GM12878 (cell line): ENCODE measurements around the gene PTMA. TPM values are rescaled to one million over a fixed set of nuclear protein-coding genes. Genes with fewer than 3 reads are reported as not detected.

Source experiments
- ATAC-seq: fragments of 200-7000 bp; cut with Tn5 transposase; 3 replicates; pipeline ENCODE4 v1.9.1; 2020; ENCODE audit warnings: mild to moderate bottlenecking, moderate library complexity
- BruUV-seq: library from RNA; stranded (reverse); fragments of 400-500 nt; replicated peaks from 2 replicates; lab custom pipeline; 2021; lab: Mats Ljungman, UMichigan
- CTCF ChIA-PET: fragments of 300-600 bp; sonication (Branson Sonifier 250); formaldehyde crosslinking; extraction: SDS; loops from one replicate; lab custom pipeline; 2021; ENCODE audit warnings: inconsistent platforms; lab: Yijun Ruan, JAX
- POLR2A ChIA-PET: fragments of 350-600 bp; formaldehyde crosslinking; extraction: SDS; loops from one replicate; lab custom pipeline; 2021; ENCODE audit warnings: inconsistent platforms; lab: Charles Lee
- RAD21 ChIA-PET: fragments of 300-600 bp; sonication (Branson Sonifier 250); formaldehyde crosslinking; loops from one replicate; lab custom pipeline; 2023; ENCODE audit warnings: antibody characterized with exemption; ENCODE audit not compliant: unreplicated experiment; lab: Charles Lee
- SMC1A ChIA-PET: fragments of 300-600 bp; sonication (Branson Sonifier 250); formaldehyde crosslinking; loops from one replicate; lab custom pipeline; 2023; ENCODE audit not compliant: unreplicated experiment, uncharacterized antibody; lab: Charles Lee
- DNase-seq: peaks from one replicate; pipeline ENCODE4 v3.0.0-alpha.2; 2011; ENCODE audit warnings: low read depth, low spot score
- FAIRE-seq: peaks from 3 replicates; lab custom pipeline; 2011; peaks lifted over from hg19 to GRCh38; lab: Jason Lieb, UNC
- H2AFZ ChIP-seq: 2 replicates; pipeline ENCODE4 v1.6.0; 2011; ENCODE audit warnings: low read depth, low read length, control low read depth; ENCODE audit not compliant: control insufficient read depth
- H3K27ac ChIP-seq: 2 replicates; pipeline ENCODE4 v1.5.1; 2011; ENCODE audit warnings: control low read depth; ENCODE audit not compliant: control insufficient read depth, insufficient read depth
- H3K27me3 ChIP-seq, 2 experiments: replicated peaks in 1 of 2; 2 replicates each; pipeline versions ENCODE4 v1.6.0 to v1.6.1; 2011; ENCODE audit warnings: low read length in 1 of 2; ENCODE audit not compliant: control insufficient read depth in 2 of 2, insufficient read depth in 2 of 2
- H3K36me3 ChIP-seq, 2 experiments: 2 replicates each; pipeline ENCODE4 v1.5.1; 2011; ENCODE audit warnings: low read length in 1 of 2; ENCODE audit not compliant: control insufficient read depth in 2 of 2, insufficient read depth in 2 of 2
- H3K4me1 ChIP-seq: 2 replicates; pipeline ENCODE4 v1.6.1; 2011; ENCODE audit warnings: mild to moderate bottlenecking, low read length, moderate library complexity, mixed read lengths; ENCODE audit not compliant: control insufficient read depth, insufficient read depth
- H3K4me2 ChIP-seq: 2 replicates; pipeline ENCODE4 v1.6.0; 2011; ENCODE audit warnings: control low read depth; ENCODE audit not compliant: control insufficient read depth, insufficient read depth
- H3K4me3 ChIP-seq: fragments of 200-600 bp; sonication (generic); 2 replicates; pipeline ENCODE4 v1.5.1; 2016
- H3K79me2 ChIP-seq: 2 replicates; pipeline ENCODE4 v1.6.0; 2011; ENCODE audit warnings: low read length; ENCODE audit not compliant: control insufficient read depth, insufficient read depth
- H3K9ac ChIP-seq: 2 replicates; pipeline ENCODE4 v1.8.0; 2011; ENCODE audit warnings: low read length, control low read depth, mixed read lengths; ENCODE audit not compliant: control insufficient read depth, insufficient read depth
- H3K9me3 ChIP-seq: replicated peaks from 3 replicates; pipeline ENCODE4 v1.5.1; 2011; ENCODE audit warnings: mild to moderate bottlenecking, low read length; ENCODE audit not compliant: control insufficient read depth, insufficient read depth
- H4K20me1 ChIP-seq: 2 replicates; pipeline ENCODE4 v1.6.0; 2011; ENCODE audit not compliant: control insufficient read depth, insufficient read depth
- BCLAF1 ChIP-seq: fragments of 450-650 bp; IDR thresholded peaks from 2 replicates; pipeline ENCODE4 v1.6.1; 2017; ENCODE audit warnings: antibody characterized with exemption, mild to moderate bottlenecking, moderate library complexity
- CBX3 ChIP-seq: fragments of 200-600 bp; sonication (generic); IDR thresholded peaks from 2 replicates; pipeline ENCODE4 v1.6.1; 2016; ENCODE audit warnings: low read depth, borderline replicate concordance
- EGR1 ChIP-seq, 2 experiments: IDR thresholded peaks; 1 replicate in 1 of 2; 2 replicates in 1 of 2; pipeline ENCODE4 v1.6.1; 2011 to 2012; ENCODE audit warnings: low read depth in 2 of 2, low read length in 2 of 2, borderline replicate concordance in 1 of 2, mild to moderate bottlenecking in 1 of 2, moderate library complexity in 1 of 2
- EZH2 ChIP-seq: IDR thresholded peaks from 2 replicates; pipeline ENCODE4 v1.6.1; 2012; ENCODE audit warnings: low read depth, mild to moderate bottlenecking, control low read depth, inconsistent platforms, low read length, borderline replicate concordance; ENCODE audit not compliant: control insufficient read depth
- FOXM1 ChIP-seq: IDR thresholded peaks from 2 replicates; pipeline ENCODE4 v1.6.1; 2012; ENCODE audit warnings: low read depth, mild to moderate bottlenecking, inconsistent platforms, low read length, moderate library complexity
- MXI1 ChIP-seq: fragments of 150-350 bp; IDR thresholded peaks from 2 replicates; pipeline ENCODE4 v1.6.1; 2011; ENCODE audit warnings: low read depth, mild to moderate bottlenecking, inconsistent platforms, low read length, improper control_type of control experiment
- NFYB ChIP-seq: IDR thresholded peaks from 2 replicates; pipeline ENCODE4 v1.6.1; 2011; ENCODE audit warnings: low read depth, mild to moderate bottlenecking, low read length, improper control_type of control experiment, moderate library complexity; ENCODE audit not compliant: insufficient read depth
- NR2F1 ChIP-seq: fragments of 450-650 bp; conservative IDR thresholded peaks from 2 replicates; pipeline ENCODE4 v1.6.1; 2017; ENCODE audit warnings: mild to moderate bottlenecking
- PKNOX1 ChIP-seq: fragments of 450-650 bp; IDR thresholded peaks from 2 replicates; pipeline ENCODE4 v1.6.1; 2016; ENCODE audit warnings: mild to moderate bottlenecking
- SMAD1 ChIP-seq: fragments of 450-650 bp; IDR thresholded peaks from 2 replicates; pipeline ENCODE4 v1.6.1; 2018; ENCODE audit warnings: mild to moderate bottlenecking, low read depth; ENCODE audit not compliant: partially characterized antibody
- SMAD5 ChIP-seq: IDR thresholded peaks from 2 replicates; pipeline ENCODE4 v1.6.1; 2016; ENCODE audit warnings: antibody characterized with exemption, low read depth
- SREBF2 ChIP-seq: IDR thresholded peaks from 2 replicates; pipeline ENCODE4 v1.6.1; 2012; ENCODE audit warnings: mild to moderate bottlenecking, low read length
- TARDBP ChIP-seq: IDR thresholded peaks from 2 replicates; pipeline ENCODE4 v1.6.1; 2016; ENCODE audit warnings: borderline replicate concordance
- ZNF384 ChIP-seq: IDR thresholded peaks from 2 replicates; pipeline ENCODE4 v1.6.1; 2012; ENCODE audit warnings: low read depth, mild to moderate bottlenecking, low read length, improper control_type of control experiment, borderline replicate concordance
- WGBS: methylation state at CpG from one replicate; pipeline ENCODE4 v1.1.6; 2016; ENCODE audit warnings: low lambda C conversion rate; ENCODE audit not compliant: insufficient replicate concordance, insufficient coverage; ENCODE audit errors: missing lambda C conversion rate; 5-methylcytosine and 5-hydroxymethylcytosine counted together
- in situ Hi-C: fragments of 300-500 bp; cut with MboI; formaldehyde crosslinking; loops from 9 replicates; pipeline ENCODE4 v1.14.3; 2018; ENCODE audit warnings: mixed read lengths
- intact Hi-C: fragments of 100-400 bp; cut with micrococcal nuclease; formaldehyde crosslinking; loops from one replicate; pipeline ENCODE4 v1.14.2; 2022; ENCODE audit not compliant: unreplicated experiment
- polyA plus RNA-seq, 11 experiments: library from polyadenylated mRNA; depleted of rRNA in 4 of 11; unstranded in 6 of 11; stranded (reverse) in 5 of 11; fragments of >200 nt; fragmentation: Nextera tagmentation in 4 of 11; fragmentation: Illumina TruSeq in 1 of 11; extraction: Ambion mirVana in 4 of 11; extraction: Trizol in 1 of 11; gene quantifications; 1 replicate in 1 of 11; 2 replicates in 10 of 11; pipeline versions ENCODE4 v1.2.1 to v1.2.3, GENCODE V29; 2011 to 2016; ENCODE audit warnings: inconsistent platforms in 2 of 11, missing spikeins in 2 of 11, low read depth in 1 of 11
- total RNA-seq, 4 experiments: library from RNA; depleted of rRNA in 3 of 4; stranded (reverse); fragments of >200 nt in 3 of 4; fragmentation: Illumina TruSeq in 1 of 4; extraction: Trizol in 1 of 4; gene quantifications; 2 replicates each; pipeline versions ENCODE4 v1.2.1 to v1.2.3, GENCODE V29; 2013 to 2021

Gene PTMA
- total and polyA plus RNA-seq, 10 of the 15 experiments (the other 5 are each of a cell fraction or from before 2014, with no cell fraction given) = 1,144 to 5,018 (median 3,464) TPM

GRCh38 chr2:231691251-231691772, 17.0 kb upstream of the PTMA start:
- intact Hi-C loops = no loop called here
- POLR2A ChIA-PET = interaction anchor here (1.0 kb wide), 1 partner anchor 12 kb away, joined by 3 read pairs; no protein-coding TSS in a partner anchor
- in situ Hi-C loops = no loop called here
- H3K27me3 ChIP-seq = no peaks in the 10 kb centered on the region
- no peak for FAIRE-seq
- CTCF ChIA-PET = interaction anchor here (0.6 to 22.2 kb wide), 5 partner anchors 14 to 840 kb away, joined by 3 to 811 read pairs (median 8); no protein-coding TSS in a partner anchor
- TF ChIP-seq ZNF384 = no peak
- TF ChIP-seq EGR1 (IDR thresholded peaks at IDR 0.05; ENCODE audit: borderline replicate concordance in 1 of 2, low read depth in 2 of 2, low read length in 2 of 2) = no peak
- no peak for TF ChIP-seq NR2F1
- no peak for TF ChIP-seq PKNOX1
- TF ChIP-seq EZH2 = no peak
- TF ChIP-seq FOXM1 = no peak
- no peak for TF ChIP-seq SREBF2
- no peak for TF ChIP-seq MXI1
- no peak for TF ChIP-seq NFYB
- no peak for TF ChIP-seq TARDBP
- no peak for TF ChIP-seq BCLAF1
- TF ChIP-seq SMAD1 = no peak
- TF ChIP-seq SMAD5 = no peak
- TF ChIP-seq CBX3 = no peak
- no peak overlapping the region for H2AFZ ChIP-seq
- WGBS = 60% methylated on average over 8 of the region's 9 CpGs
- H3K79me2 ChIP-seq = no peaks in the 10 kb centered on the region
- no peaks in the 10 kb centered on the region for H4K20me1 ChIP-seq
- no peaks in the 10 kb centered on the region for H3K9me3 ChIP-seq
- peaks cover 4% of the 10 kb centered on the region for H3K4me1 ChIP-seq
- H3K9ac ChIP-seq = no peak overlapping the region
- no peak for DNase-seq
- no peaks in the 10 kb centered on the region for H3K36me3 ChIP-seq
- no TSS peak for BruUV-seq
- H3K27ac ChIP-seq = no peak overlapping the region
- SMC1A ChIA-PET = interaction anchor here (0.9 to 2.2 kb wide), 2 partner anchors 20 to 24 kb away, joined by 3 to 8 read pairs; no protein-coding TSS in a partner anchor
- H3K4me3 ChIP-seq = no peak overlapping the region
- no peak overlapping the region for H3K4me2 ChIP-seq
- no peak for ATAC-seq
- RAD21 ChIA-PET = interaction anchor here (24.6 kb wide), 1 partner anchor 25 kb away, joined by 463 read pairs; no protein-coding TSS in a partner anchor
